Astrocyte of the cerebellum (primary cell): ENCODE data around the gene SEMA5A.

Source experiments
- DNase-seq: peaks from one replicate; pipeline ENCODE4 v3.0.0-alpha.2; 2011; ENCODE audit warnings: low read depth
- H3K4me3 ChIP-seq: 2 replicates; pipeline ENCODE4 v1.5.1; 2011; ENCODE audit warnings: mild to moderate bottlenecking, low read depth, low read length, moderate library complexity
- in situ Hi-C: cut with HindIII; loops from 2 replicates; pipeline ENCODE4 v1.10.0; 2017; ENCODE audit warnings: low sequenced_read_pairs
- TF ChIP-seq, protein P1 (sequence below): IDR thresholded peaks from 2 replicates; pipeline ENCODE4 v1.5.1; 2012; ENCODE audit warnings: low read length, low read depth, moderate library complexity, mild to moderate bottlenecking; ENCODE audit errors: missing control alignments

The SEMA5A gene

DNA sequence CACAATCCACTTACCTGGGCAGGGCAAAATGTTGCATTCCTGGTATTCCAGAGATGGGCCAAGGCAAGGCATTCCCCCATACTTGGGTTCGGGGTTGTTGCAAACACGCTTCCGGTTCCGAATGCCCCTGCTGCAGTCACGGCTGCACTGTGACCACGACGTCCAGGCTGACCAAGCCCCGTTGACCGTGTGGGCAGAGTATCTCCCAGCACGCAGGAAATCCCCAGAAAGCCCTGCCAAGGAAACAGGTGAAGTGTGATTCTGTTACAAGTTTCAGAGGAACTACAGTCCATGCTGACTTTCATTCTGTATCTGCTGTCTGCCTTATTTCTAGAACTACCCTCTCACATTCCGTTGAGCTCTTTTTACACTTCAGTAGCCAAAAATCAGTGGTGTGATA, 483.0 kb downstream of the SEMA5A start:
- TF ChIP-seq, protein P1, sequence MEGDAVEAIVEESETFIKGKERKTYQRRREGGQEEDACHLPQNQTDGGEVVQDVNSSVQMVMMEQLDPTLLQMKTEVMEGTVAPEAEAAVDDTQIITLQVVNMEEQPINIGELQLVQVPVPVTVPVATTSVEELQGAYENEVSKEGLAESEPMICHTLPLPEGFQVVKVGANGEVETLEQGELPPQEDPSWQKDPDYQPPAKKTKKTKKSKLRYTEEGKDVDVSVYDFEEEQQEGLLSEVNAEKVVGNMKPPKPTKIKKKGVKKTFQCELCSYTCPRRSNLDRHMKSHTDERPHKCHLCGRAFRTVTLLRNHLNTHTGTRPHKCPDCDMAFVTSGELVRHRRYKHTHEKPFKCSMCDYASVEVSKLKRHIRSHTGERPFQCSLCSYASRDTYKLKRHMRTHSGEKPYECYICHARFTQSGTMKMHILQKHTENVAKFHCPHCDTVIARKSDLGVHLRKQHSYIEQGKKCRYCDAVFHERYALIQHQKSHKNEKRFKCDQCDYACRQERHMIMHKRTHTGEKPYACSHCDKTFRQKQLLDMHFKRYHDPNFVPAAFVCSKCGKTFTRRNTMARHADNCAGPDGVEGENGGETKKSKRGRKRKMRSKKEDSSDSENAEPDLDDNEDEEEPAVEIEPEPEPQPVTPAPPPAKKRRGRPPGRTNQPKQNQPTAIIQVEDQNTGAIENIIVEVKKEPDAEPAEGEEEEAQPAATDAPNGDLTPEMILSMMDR: no peak
- in situ Hi-C loops: no loop called here
- no peak for DNase-seq
- H3K4me3 ChIP-seq: no peak overlapping the region

DNA sequence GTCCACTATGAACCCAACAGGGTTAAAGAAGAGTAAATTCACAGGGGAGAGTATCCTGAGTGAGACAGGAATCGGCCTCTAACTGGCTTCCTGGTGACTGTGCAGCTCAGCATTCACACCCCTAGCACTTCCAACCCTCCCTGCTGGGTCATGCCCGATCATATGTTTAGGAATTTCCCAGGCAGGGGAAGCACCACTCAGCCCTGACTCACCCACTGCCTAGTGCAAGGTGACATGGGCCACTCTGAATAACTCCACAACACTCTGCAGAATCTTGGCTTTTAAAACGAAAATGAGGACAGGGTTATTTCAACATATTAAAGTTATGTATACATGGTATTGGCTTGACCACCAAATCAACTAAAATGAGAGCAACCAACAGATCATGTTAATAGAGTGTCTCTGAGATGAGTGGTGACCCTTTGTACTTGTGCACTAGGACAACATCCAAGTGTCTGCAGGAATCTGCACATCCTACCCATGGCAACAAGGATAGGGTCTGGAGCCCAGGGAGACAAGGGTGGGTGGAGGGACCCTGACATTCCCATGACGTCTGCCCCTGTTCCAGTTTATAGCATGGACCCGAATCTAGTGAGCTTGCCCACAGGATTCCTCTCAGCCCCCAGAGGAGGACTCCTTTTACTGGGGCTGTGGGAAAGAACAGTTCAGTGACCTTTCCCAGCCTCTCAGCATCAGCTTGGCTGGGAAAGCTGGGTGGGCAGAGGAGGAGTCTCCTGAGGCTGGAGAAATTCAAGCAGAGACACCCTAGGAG, 485.8 kb downstream of the SEMA5A start:
- no peak overlapping the region for H3K4me3 ChIP-seq
- TF ChIP-seq, protein P1: no peak
- DNase-seq: peak; percentile 60
- in situ Hi-C loops: no loop called here

DNA sequence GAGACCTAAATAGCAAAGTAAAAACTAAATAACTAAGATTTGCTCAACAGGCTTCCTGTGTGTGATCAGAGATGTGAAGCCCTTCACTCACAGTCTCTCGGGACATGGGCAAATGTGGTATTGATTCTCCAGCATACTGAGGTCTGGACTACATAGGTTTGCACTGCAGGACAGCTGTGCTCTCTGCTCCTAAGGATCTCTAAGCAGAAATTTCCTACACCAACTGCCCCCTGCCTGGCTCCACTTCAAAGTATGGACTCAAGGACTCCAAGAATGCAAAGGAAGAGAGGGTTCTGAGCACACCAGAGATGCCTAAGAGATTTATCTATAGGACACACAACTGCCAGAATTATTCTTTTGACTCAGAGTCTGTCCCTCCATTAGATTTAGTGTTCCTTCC, 487.2 kb downstream of the SEMA5A start:
- TF ChIP-seq, protein P1: no peak
- DNase-seq: no peak
- in situ Hi-C loops: no loop called here
- H3K4me3 ChIP-seq: no peak overlapping the region

DNA sequence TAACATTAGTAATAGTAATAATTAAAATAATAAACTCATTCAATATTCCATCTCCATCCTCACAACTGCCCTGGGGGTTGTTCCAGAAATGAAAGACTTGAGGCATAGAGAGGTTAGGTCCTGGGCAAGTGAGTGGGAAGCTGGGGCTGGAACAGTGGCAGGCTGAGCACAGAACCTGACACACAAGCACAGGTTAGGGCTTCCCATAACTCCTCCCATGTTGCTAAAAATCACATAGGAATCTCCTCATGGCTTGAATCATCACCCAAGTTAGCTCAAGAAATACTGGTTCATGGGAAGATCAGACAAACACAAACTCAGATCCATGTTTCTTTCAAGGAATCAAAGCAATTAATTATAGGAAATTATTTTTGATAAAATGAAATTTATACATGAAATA, 487.7 kb downstream of the SEMA5A start:
- TF ChIP-seq, protein P1: no peak
- DNase-seq: no peak
- in situ Hi-C loops: no loop called here
- no peak overlapping the region for H3K4me3 ChIP-seq

DNA sequence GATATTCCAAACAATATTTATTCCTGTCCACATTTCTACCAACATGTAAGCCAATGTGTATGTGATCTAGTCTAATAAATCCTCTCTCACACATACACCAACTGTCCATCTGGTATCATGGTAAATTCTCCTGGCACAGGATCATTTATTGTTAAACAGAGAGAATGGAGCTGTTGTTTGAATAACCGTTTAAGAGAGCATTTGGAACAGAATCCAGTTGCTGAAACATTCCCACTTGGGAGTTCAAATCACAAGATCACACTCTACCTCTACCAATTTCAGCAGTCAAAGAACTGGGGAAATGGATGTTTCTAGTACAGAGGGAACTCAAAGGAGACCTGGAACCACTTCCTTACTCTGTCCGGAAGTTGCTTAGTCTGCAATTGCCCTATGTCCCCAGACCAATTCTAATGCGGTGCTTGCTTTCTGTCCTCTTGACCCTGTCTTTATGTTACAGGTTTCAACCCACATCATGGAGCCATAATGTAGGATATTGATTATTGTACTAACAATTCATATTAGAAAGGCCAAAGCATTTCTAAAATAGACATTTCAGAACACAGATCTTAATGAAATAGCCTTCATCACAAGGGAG, 488.4 kb downstream of the SEMA5A start:
- TF ChIP-seq, protein P1: no peak
- DNase-seq: no peak
- in situ Hi-C loops: no loop called here

DNA sequence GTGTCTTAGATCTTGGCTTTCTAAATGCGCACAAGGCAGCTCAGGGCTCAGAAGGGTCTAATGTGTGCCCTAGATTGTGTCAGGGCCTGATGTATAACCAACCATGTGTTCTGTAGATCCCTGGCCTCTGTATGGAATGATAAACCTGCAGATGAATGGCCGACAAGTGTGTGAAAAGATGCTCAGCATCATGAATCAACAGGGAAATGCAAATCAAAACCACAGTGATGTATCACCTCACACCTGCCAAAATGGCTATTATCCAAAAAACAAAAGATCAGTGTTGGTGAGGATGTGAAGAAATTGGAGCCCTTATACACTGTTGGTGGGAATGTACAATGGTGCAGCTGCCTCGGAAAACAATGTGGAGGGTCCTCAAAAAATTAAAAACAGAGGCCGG, 489.8 kb downstream of the SEMA5A start:
- TF ChIP-seq, protein P1: no peak
- no peak for DNase-seq
- in situ Hi-C loops: no loop called here
- H3K4me3 ChIP-seq: no peak overlapping the region

More for the DNA sequence above, 488.4 kb downstream of the SEMA5A start:
- H3K4me3 ChIP-seq: no peak overlapping the region
